ENCODE measurements around the gene ATP6V1G2. TPM values are rescaled to one million over a fixed set of nuclear protein-coding genes. Genes with fewer than 3 reads are reported as not detected.

Gene ATP6V1G2
- total and polyA plus RNA-seq, 2 of the 8 experiments (the other 6 are each of a cell fraction or from before 2014, with no cell fraction given), result 3.0 to 5.7 TPM

GRCh38 chr6:31575335-31575901 lies 29.0 kb upstream of the ATP6V1G2 start, which contains the start of gene TNF (continued):
- TF ChIP-seq PHF8 (conservative IDR thresholded peaks at IDR 0.05; ENCODE audit: low read depth, low read length) (no peak), TBP (IDR thresholded peaks at IDR 0.05; ENCODE audit: low read depth, low read length) (no peak), TAF1 (IDR thresholded peaks at IDR 0.05; ENCODE audit: low read depth, low read length) (no peak), CREB1 (IDR thresholded peaks at IDR 0.05) (no peak)

Data from H1 (cell line).